ENCODE measurements around the gene RNF144A. TPM values are rescaled to one million over a fixed set of nuclear protein-coding genes. Genes with fewer than 3 reads are reported as not detected.

The RNF144A gene
- polyA plus RNA-seq, 1 of the 3 experiments (the other 2 are of a cell fraction) = 15.6 TPM

DNA sequence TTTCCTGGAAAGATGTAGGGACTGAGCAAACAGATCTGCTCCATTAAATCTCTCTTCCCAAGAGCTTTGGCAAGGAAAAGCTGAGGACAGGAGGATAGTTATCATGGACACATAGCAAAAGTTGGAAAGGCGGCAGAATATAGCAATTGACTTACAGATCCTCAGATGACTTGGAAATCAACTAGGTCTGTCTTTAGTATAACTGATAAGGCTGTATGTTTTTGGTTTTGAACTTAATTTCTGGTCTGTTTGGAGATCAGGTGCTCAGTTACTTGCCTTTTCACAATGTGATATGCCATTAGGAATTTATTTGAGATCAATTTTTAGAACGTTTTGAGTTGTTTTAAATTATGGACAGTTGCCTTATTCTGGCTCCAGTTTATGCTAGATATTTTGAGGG, 31.7 kb upstream of the RNF144A start:
- Histone ChIP-seq H3F3A (replicated peaks; ENCODE audit: insufficient read depth) (no peaks in the 10 kb centered on the region), H3K4me2 (no peak overlapping the region), H3K4me1 (ENCODE audit: control insufficient read depth in 1 of 2, insufficient read depth in 2 of 2, low read depth in 1 of 2, low read length in 1 of 2) (no peaks in the 10 kb centered on the region; a peak in 1 of 4 replicates), H3K9me3 (no peaks in the 10 kb centered on the region), H2AFZ (ENCODE audit: low read depth) (no peak overlapping the region), H3K4me3 (ENCODE audit: low read depth in 2 of 2, low read length in 1 of 2) (no peak overlapping the region), H3K79me2 (ENCODE audit: insufficient read depth) (no peaks in the 10 kb centered on the region), H4K20me1 (ENCODE audit: insufficient read depth) (no peaks in the 10 kb centered on the region), H3K36me3 (replicated peaks in 1 of 2; ENCODE audit: control insufficient read depth in 1 of 2, insufficient read depth in 2 of 2, low read length in 1 of 2) (no peaks in the 10 kb centered on the region), H3K27ac (ENCODE audit: low read depth in 2 of 2, low read length in 1 of 2) (no peak overlapping the region), H3K9ac (no peak overlapping the region), H3K27me3 (ENCODE audit: insufficient read depth) (no peaks in the 10 kb centered on the region), H3K9me2 (no peaks in the 10 kb centered on the region)
- WGBS (ENCODE audit: low lambda C conversion rate) = 43% methylated on average over 2 of the region's 2 CpGs
- TF ChIP-seq, protein P1, sequence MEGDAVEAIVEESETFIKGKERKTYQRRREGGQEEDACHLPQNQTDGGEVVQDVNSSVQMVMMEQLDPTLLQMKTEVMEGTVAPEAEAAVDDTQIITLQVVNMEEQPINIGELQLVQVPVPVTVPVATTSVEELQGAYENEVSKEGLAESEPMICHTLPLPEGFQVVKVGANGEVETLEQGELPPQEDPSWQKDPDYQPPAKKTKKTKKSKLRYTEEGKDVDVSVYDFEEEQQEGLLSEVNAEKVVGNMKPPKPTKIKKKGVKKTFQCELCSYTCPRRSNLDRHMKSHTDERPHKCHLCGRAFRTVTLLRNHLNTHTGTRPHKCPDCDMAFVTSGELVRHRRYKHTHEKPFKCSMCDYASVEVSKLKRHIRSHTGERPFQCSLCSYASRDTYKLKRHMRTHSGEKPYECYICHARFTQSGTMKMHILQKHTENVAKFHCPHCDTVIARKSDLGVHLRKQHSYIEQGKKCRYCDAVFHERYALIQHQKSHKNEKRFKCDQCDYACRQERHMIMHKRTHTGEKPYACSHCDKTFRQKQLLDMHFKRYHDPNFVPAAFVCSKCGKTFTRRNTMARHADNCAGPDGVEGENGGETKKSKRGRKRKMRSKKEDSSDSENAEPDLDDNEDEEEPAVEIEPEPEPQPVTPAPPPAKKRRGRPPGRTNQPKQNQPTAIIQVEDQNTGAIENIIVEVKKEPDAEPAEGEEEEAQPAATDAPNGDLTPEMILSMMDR (IDR thresholded peaks at IDR 0.05) = no peak
- no peak for TF ChIP-seq FOXM1 (IDR thresholded peaks at IDR 0.05; ENCODE audit: low read depth)
- no peak for TF ChIP-seq RCOR1 (IDR thresholded peaks at IDR 0.05; ENCODE audit: low read length)
- TF ChIP-seq FOXJ3 (CRISPR knock-in tag; IDR thresholded peaks at IDR 0.05) = no peak
- TF ChIP-seq SIN3A (IDR thresholded peaks at IDR 0.05; ENCODE audit: borderline replicate concordance, low read depth, low read length) = no peak
- TF ChIP-seq GABPA (IDR thresholded peaks at IDR 0.05; ENCODE audit: low read depth) = no peak
- no peak for TF ChIP-seq RFX5 (IDR thresholded peaks at IDR 0.05; ENCODE audit: low read length)
- TF ChIP-seq, protein P2, sequence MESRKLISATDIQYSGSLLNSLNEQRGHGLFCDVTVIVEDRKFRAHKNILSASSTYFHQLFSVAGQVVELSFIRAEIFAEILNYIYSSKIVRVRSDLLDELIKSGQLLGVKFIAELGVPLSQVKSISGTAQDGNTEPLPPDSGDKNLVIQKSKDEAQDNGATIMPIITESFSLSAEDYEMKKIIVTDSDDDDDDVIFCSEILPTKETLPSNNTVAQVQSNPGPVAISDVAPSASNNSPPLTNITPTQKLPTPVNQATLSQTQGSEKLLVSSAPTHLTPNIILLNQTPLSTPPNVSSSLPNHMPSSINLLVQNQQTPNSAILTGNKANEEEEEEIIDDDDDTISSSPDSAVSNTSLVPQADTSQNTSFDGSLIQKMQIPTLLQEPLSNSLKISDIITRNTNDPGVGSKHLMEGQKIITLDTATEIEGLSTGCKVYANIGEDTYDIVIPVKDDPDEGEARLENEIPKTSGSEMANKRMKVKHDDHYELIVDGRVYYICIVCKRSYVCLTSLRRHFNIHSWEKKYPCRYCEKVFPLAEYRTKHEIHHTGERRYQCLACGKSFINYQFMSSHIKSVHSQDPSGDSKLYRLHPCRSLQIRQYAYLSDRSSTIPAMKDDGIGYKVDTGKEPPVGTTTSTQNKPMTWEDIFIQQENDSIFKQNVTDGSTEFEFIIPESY (IDR thresholded peaks at IDR 0.05; ENCODE audit: borderline replicate concordance, low read depth) = no peak
- TF ChIP-seq NRF1 (IDR thresholded peaks at IDR 0.05; ENCODE audit: low read depth, low read length) = no peak
- TF ChIP-seq CHD2 (IDR thresholded peaks at IDR 0.05; ENCODE audit: low read length, partially characterized antibody) = no peak
- TF ChIP-seq ELF1 (IDR thresholded peaks at IDR 0.05) = no peak
- TF ChIP-seq, protein P3, sequence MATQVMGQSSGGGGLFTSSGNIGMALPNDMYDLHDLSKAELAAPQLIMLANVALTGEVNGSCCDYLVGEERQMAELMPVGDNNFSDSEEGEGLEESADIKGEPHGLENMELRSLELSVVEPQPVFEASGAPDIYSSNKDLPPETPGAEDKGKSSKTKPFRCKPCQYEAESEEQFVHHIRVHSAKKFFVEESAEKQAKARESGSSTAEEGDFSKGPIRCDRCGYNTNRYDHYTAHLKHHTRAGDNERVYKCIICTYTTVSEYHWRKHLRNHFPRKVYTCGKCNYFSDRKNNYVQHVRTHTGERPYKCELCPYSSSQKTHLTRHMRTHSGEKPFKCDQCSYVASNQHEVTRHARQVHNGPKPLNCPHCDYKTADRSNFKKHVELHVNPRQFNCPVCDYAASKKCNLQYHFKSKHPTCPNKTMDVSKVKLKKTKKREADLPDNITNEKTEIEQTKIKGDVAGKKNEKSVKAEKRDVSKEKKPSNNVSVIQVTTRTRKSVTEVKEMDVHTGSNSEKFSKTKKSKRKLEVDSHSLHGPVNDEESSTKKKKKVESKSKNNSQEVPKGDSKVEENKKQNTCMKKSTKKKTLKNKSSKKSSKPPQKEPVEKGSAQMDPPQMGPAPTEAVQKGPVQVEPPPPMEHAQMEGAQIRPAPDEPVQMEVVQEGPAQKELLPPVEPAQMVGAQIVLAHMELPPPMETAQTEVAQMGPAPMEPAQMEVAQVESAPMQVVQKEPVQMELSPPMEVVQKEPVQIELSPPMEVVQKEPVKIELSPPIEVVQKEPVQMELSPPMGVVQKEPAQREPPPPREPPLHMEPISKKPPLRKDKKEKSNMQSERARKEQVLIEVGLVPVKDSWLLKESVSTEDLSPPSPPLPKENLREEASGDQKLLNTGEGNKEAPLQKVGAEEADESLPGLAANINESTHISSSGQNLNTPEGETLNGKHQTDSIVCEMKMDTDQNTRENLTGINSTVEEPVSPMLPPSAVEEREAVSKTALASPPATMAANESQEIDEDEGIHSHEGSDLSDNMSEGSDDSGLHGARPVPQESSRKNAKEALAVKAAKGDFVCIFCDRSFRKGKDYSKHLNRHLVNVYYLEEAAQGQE (IDR thresholded peaks at IDR 0.05; ENCODE audit: low read depth, low read length) = no peak
- TF ChIP-seq, protein P4, sequence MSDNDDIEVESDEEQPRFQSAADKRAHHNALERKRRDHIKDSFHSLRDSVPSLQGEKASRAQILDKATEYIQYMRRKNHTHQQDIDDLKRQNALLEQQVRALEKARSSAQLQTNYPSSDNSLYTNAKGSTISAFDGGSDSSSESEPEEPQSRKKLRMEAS (IDR thresholded peaks at IDR 0.05; ENCODE audit: low read depth) = no peak
- no peak for TF ChIP-seq YY1 (IDR thresholded peaks at IDR 0.05; ENCODE audit: low read depth)
- TF ChIP-seq RXRA (IDR thresholded peaks at IDR 0.05; ENCODE audit: borderline replicate concordance, low read depth) = no peak
- no peak for TF ChIP-seq NFIC (IDR thresholded peaks at IDR 0.05; ENCODE audit: borderline replicate concordance)
- TF ChIP-seq JUND (IDR thresholded peaks at IDR 0.05) = no peak
- TF ChIP-seq, protein P5, sequence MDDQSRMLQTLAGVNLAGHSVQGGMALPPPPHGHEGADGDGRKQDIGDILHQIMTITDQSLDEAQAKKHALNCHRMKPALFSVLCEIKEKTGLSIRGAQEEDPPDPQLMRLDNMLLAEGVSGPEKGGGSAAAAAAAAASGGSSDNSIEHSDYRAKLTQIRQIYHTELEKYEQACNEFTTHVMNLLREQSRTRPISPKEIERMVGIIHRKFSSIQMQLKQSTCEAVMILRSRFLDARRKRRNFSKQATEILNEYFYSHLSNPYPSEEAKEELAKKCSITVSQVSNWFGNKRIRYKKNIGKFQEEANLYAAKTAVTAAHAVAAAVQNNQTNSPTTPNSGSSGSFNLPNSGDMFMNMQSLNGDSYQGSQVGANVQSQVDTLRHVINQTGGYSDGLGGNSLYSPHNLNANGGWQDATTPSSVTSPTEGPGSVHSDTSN (IDR thresholded peaks at IDR 0.05) = no peak
- CTCF ChIA-PET = interaction anchor here (1.0 to 7.5 kb wide), 3 partner anchors 10 to 149 kb away, joined by 3 to 73 read pairs (median 3); no protein-coding TSS in a partner anchor
- no peak for DNase-seq
- POLR2A ChIA-PET = no interaction called here
